B cell (primary cell): ENCODE results near the gene LDHD.
A peak's percentile ranks its signal among the peaks of the same experiment; 100 is the strongest.

ENCODE experiments used
- EZH2 ChIP-seq: IDR thresholded peaks from 2 replicates; pipeline ENCODE4 v1.6.1; 2012; ENCODE audit warnings: borderline replicate concordance, low read depth, mild to moderate bottlenecking, moderate library complexity, low read length; ENCODE audit not compliant: insufficient read depth, poor library complexity, severe bottlenecking
- TF ChIP-seq, protein P1 (sequence below): fragments of 200-600 bp; IDR thresholded peaks from one replicate; pipeline ENCODE4 v1.8.0; 2022; ENCODE audit warnings: antibody characterized with exemption, mild to moderate bottlenecking

DNA sequence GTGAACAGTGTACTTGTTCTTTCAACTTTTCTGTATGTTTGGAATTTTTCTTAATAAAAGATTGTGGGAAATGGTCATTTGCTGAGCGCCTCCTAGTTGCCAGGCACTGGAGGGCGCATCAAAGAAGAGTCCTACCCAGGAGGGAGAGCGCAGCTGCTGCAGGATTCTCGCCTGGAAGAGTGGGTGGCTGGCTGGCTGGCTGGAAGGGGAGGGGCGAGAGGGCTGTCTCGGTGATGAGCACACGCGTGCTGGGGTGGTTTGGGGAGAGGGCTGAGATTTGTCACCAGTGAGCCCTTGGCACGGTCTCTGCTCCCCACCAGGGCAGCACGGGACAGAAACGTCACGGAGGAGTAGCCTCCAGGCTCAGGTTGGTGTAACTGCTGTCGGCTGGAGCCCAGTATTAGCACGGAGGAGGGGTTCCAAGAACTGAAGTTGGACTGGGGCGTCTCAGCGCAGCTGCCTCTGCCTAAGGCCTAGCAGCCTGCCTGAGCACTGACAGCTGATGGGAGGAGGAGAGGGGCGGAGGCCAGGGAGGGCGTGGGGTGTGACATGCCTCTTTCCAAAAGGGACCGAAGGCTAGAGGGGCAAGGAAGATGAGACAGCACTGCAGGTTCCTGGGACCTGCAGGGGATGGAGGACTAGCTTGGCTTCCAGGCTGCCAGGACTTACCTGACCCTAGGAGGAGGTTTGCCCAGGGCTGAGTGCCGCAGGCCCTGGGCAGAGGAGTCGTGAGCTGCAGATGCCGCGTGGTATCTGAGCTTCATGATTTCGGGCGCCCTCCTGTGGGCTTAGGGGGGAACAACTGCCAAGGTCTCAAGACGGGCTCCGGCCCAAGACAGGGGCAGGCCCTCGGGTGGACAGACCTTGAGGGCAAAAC, 5.7 kb downstream of the LDHD start:
- TF ChIP-seq, protein P1, sequence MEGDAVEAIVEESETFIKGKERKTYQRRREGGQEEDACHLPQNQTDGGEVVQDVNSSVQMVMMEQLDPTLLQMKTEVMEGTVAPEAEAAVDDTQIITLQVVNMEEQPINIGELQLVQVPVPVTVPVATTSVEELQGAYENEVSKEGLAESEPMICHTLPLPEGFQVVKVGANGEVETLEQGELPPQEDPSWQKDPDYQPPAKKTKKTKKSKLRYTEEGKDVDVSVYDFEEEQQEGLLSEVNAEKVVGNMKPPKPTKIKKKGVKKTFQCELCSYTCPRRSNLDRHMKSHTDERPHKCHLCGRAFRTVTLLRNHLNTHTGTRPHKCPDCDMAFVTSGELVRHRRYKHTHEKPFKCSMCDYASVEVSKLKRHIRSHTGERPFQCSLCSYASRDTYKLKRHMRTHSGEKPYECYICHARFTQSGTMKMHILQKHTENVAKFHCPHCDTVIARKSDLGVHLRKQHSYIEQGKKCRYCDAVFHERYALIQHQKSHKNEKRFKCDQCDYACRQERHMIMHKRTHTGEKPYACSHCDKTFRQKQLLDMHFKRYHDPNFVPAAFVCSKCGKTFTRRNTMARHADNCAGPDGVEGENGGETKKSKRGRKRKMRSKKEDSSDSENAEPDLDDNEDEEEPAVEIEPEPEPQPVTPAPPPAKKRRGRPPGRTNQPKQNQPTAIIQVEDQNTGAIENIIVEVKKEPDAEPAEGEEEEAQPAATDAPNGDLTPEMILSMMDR = peak; percentile 88
- TF ChIP-seq EZH2 = no peak
